HEK293 (cell line): ENCODE data around the gene GCNT2.
"Not testable (repeated sequence)": the region's sequence is repeated elsewhere in the genome, so short reads cannot be mapped to it uniquely, and the experiment has no call there.

Experiments used
- OSR2 ChIP-seq: fragments of 450-650 bp; formaldehyde crosslinking; IDR thresholded peaks from 2 replicates; pipeline ENCODE4 v1.5.1; 2016; ENCODE audit warnings: missing biosample characterization, missing genetic modification characterization
- TCF7L2 ChIP-seq: IDR thresholded peaks from 2 replicates; pipeline ENCODE4 v1.6.1; 2011; ENCODE audit warnings: low read depth, mild to moderate bottlenecking, inconsistent platforms, low read length, moderate library complexity, borderline replicate concordance
- ZFP3 ChIP-seq: fragments of 450-650 bp; formaldehyde crosslinking; IDR thresholded peaks from 2 replicates; pipeline ENCODE4 v1.5.1; 2016; ENCODE audit warnings: low read depth, missing biosample characterization, missing genetic modification characterization
- ZNF24 ChIP-seq: fragments of 450-650 bp; formaldehyde crosslinking; IDR thresholded peaks from 2 replicates; pipeline ENCODE4 v1.5.1; 2016; ENCODE audit warnings: missing biosample characterization, missing genetic modification characterization
- ZNF404 ChIP-seq: fragments of 450-650 bp; formaldehyde crosslinking; IDR thresholded peaks from 2 replicates; pipeline ENCODE4 v1.5.1; 2017; ENCODE audit warnings: missing biosample characterization, missing genetic modification characterization
- ZNF433 ChIP-seq: fragments of 450-650 bp; formaldehyde crosslinking; IDR thresholded peaks from 2 replicates; pipeline ENCODE4 v1.5.1; 2016; ENCODE audit warnings: missing biosample characterization, missing genetic modification characterization, low read depth
- ZNF558 ChIP-seq: fragments of 450-650 bp; formaldehyde crosslinking; IDR thresholded peaks from 2 replicates; pipeline ENCODE4 v1.5.1; 2016; ENCODE audit warnings: missing biosample characterization, missing genetic modification characterization
- ZNF660 ChIP-seq: fragments of 450-650 bp; IDR thresholded peaks from 2 replicates; pipeline ENCODE4 v1.5.1; 2018; ENCODE audit warnings: missing biosample characterization, mild to moderate bottlenecking, missing genetic modification characterization
- ZNF777 ChIP-seq: fragments of 450-650 bp; formaldehyde crosslinking; IDR thresholded peaks from 2 replicates; pipeline ENCODE4 v1.5.1; 2017; ENCODE audit warnings: missing biosample characterization, missing genetic modification characterization, borderline replicate concordance
- ZSCAN23 ChIP-seq: fragments of 450-650 bp; formaldehyde crosslinking; IDR thresholded peaks from 2 replicates; pipeline ENCODE4 v1.5.1; 2016; ENCODE audit warnings: missing biosample characterization, missing genetic modification characterization
- TF ChIP-seq, protein P1 (sequence below): fragments of 450-650 bp; formaldehyde crosslinking; IDR thresholded peaks from 2 replicates; pipeline ENCODE4 v1.5.1; 2016; ENCODE audit warnings: missing biosample characterization, missing genetic modification characterization
- TF ChIP-seq, protein P2 (sequence below): fragments of 450-650 bp; formaldehyde crosslinking; IDR thresholded peaks from 2 replicates; pipeline ENCODE4 v1.5.1; 2017; ENCODE audit warnings: missing biosample characterization, missing genetic modification characterization
- TF ChIP-seq, protein P3 (sequence below): fragments of 450-650 bp; formaldehyde crosslinking; IDR thresholded peaks from 2 replicates; pipeline ENCODE4 v1.5.1; 2016; ENCODE audit warnings: missing biosample characterization, missing genetic modification characterization

DNA sequence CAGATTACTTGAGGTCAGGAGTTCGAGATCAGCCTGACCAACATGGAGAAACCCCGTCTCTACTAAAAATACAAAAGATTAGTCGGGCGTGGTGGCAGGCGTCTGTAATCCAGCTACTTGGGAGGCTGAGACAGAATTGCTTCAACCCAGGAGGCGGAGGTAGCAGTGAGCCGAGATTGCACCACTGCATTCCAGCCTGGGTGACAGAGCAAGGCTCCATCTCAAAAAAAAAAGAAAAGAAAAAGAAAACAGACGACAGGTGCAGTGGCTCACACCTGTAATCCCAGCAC is 1.8 kb upstream of the GCNT2 start:
- TF ChIP-seq, protein P1, sequence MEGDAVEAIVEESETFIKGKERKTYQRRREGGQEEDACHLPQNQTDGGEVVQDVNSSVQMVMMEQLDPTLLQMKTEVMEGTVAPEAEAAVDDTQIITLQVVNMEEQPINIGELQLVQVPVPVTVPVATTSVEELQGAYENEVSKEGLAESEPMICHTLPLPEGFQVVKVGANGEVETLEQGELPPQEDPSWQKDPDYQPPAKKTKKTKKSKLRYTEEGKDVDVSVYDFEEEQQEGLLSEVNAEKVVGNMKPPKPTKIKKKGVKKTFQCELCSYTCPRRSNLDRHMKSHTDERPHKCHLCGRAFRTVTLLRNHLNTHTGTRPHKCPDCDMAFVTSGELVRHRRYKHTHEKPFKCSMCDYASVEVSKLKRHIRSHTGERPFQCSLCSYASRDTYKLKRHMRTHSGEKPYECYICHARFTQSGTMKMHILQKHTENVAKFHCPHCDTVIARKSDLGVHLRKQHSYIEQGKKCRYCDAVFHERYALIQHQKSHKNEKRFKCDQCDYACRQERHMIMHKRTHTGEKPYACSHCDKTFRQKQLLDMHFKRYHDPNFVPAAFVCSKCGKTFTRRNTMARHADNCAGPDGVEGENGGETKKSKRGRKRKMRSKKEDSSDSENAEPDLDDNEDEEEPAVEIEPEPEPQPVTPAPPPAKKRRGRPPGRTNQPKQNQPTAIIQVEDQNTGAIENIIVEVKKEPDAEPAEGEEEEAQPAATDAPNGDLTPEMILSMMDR, result not testable (repeated sequence)
- TF ChIP-seq, protein P2, sequence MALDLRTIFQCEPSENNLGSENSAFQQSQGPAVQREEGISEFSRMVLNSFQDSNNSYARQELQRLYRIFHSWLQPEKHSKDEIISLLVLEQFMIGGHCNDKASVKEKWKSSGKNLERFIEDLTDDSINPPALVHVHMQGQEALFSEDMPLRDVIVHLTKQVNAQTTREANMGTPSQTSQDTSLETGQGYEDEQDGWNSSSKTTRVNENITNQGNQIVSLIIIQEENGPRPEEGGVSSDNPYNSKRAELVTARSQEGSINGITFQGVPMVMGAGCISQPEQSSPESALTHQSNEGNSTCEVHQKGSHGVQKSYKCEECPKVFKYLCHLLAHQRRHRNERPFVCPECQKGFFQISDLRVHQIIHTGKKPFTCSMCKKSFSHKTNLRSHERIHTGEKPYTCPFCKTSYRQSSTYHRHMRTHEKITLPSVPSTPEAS (tag by site-specific recombination), result not testable (repeated sequence)
- not testable (repeated sequence) for TF ChIP-seq ZSCAN23 (tag by site-specific recombination); ZNF404 (tag by site-specific recombination); ZNF558; ZNF660; OSR2 (tag by site-specific recombination); ZNF777 (tag by site-specific recombination); ZNF24 (tag by site-specific recombination); ZFP3 (tag by site-specific recombination); TCF7L2; ZNF433 (tag by site-specific recombination)
- TF ChIP-seq, protein P3, sequence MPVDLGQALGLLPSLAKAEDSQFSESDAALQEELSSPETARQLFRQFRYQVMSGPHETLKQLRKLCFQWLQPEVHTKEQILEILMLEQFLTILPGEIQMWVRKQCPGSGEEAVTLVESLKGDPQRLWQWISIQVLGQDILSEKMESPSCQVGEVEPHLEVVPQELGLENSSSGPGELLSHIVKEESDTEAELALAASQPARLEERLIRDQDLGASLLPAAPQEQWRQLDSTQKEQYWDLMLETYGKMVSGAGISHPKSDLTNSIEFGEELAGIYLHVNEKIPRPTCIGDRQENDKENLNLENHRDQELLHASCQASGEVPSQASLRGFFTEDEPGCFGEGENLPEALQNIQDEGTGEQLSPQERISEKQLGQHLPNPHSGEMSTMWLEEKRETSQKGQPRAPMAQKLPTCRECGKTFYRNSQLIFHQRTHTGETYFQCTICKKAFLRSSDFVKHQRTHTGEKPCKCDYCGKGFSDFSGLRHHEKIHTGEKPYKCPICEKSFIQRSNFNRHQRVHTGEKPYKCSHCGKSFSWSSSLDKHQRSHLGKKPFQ (tag by site-specific recombination), result not testable (repeated sequence)
